Measurements from ENCODE around the gene CNOT6L. TPM values are rescaled to one million over a fixed set of nuclear protein-coding genes. Genes with fewer than 3 reads are reported as not detected.

Gene CNOT6L
- total and polyA plus RNA-seq, 2 of the 4 experiments (the other 2 are of a cell fraction): 3.5 to 21.1 TPM

DNA sequence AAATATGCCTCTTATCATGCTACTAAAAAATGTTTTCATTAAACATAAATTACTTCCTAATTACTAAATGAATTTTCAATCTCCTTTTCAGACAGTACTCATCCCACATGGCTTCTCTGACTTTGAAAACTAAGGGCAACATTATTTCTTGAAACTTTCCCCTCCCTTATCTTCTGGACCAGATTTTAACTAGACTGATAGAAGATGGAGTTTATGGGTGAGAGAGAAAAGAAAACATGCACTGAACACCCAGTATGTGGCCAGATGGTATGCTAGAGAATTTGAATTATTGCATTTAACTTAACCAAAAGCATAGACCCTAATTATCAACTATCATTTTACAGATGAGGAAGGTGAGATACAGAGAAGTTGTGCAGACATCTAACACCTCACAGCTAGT lies 16.8 kb downstream of the CNOT6L start:
- Histone ChIP-seq H3K27ac (ENCODE audit: insufficient read depth, low read length) (no peak overlapping the region), H4K91ac (ENCODE audit: insufficient read depth, low read depth, low read length) (no peak overlapping the region), H3K9ac (ENCODE audit: low read depth, low read length) (no peak overlapping the region), H3K4me1 (ENCODE audit: control insufficient read depth, insufficient read depth, low read length) (peaks cover 4% of the 10 kb centered on the region; the same call in 1 of the 2 replicates), H3K79me1 (ENCODE audit: low read depth in 1 of 2, low read length in 2 of 2) (peaks cover 21 to 44% of the 10 kb centered on the region in 2 experiments; a peak in 3 of 4 replicates), H2BK5ac (ENCODE audit: low read depth, low read length, poor library complexity, severe bottlenecking) (no peak overlapping the region), H3K18ac (ENCODE audit: low read depth, low read length) (no peak overlapping the region), H2BK15ac (ENCODE audit: low read depth, low read length) (no peak overlapping the region), H3K9me3 (ENCODE audit: control insufficient read depth, insufficient read depth, low read length) (no peaks in the 10 kb centered on the region), H4K8ac (ENCODE audit: low read depth in 2 of 2, low read length in 2 of 2) (no peak overlapping the region), H3K56ac (ENCODE audit: extremely low read depth, insufficient read depth, low read length) (no peak overlapping the region), H3K23ac (ENCODE audit: low read depth, low read length) (no peak overlapping the region), H3K4ac (ENCODE audit: low read depth, low read length) (no peak overlapping the region), H2AK5ac (ENCODE audit: low read depth, low read length) (no peak overlapping the region), H4K5ac (ENCODE audit: low read depth, low read length) (no peak overlapping the region), H3K4me2 (ENCODE audit: low read depth, low read length) (no peak overlapping the region), H3K27me3 (ENCODE audit: control insufficient read depth, insufficient read depth, low read length) (no peaks in the 10 kb centered on the region), H3K9me1 (ENCODE audit: insufficient read depth, low read length) (peaks cover 4% of the 10 kb centered on the region), H2AFZ (replicated peaks; ENCODE audit: low read length, poor library complexity) (no peak overlapping the region), H3K4me3 (ENCODE audit: insufficient read depth, low read depth, low read length) (no peak overlapping the region), H4K20me1 (ENCODE audit: insufficient read depth, low read length) (peaks cover 12% of the 10 kb centered on the region; the same call in 1 of the 2 replicates), H2BK20ac (ENCODE audit: low read depth, low read length) (no peak overlapping the region), H2BK120ac (ENCODE audit: low read depth, low read length) (no peak overlapping the region), H2AK9ac (replicated peaks; ENCODE audit: low read depth, low read length, poor library complexity) (no peak overlapping the region), H3K36me3 (ENCODE audit: control insufficient read depth, insufficient read depth, low read length) (no peaks in the 10 kb centered on the region), H3K14ac (replicated peaks; ENCODE audit: low read depth, low read length) (no peak overlapping the region)
- no peak for DNase-seq
- ChIA-PET POLR2A (ENCODE audit: unreplicated experiment) (no interaction called here), CTCF (no interaction called here)
- intact Hi-C loops (cut with micrococcal nuclease) (no loop called here), in situ Hi-C loops (cut with MboI; ENCODE audit: low sequenced_read_pairs) (no loop called here), dilution Hi-C loops (cut with HindIII; ENCODE audit: low sequenced_read_pairs, unreplicated experiment) (no loop called here)
- no TSS peak for BruUV-seq (replicated peaks)
- ATAC-seq (ENCODE audit: low read depth): no peak
- no peak for TF ChIP-seq MXI1 (IDR thresholded peaks at IDR 0.05; ENCODE audit: borderline replicate concordance, low read depth, low read length)
- no peak for TF ChIP-seq POLR2A (IDR thresholded peaks at IDR 0.05; ENCODE audit: low read depth, low read length)
- TF ChIP-seq MAZ (IDR thresholded peaks at IDR 0.05; ENCODE audit: borderline replicate concordance, low read depth, low read length): no peak
- TF ChIP-seq FOS (IDR thresholded peaks at IDR 0.05; ENCODE audit: low read depth, low read length): no peak
- TF ChIP-seq, protein P1, sequence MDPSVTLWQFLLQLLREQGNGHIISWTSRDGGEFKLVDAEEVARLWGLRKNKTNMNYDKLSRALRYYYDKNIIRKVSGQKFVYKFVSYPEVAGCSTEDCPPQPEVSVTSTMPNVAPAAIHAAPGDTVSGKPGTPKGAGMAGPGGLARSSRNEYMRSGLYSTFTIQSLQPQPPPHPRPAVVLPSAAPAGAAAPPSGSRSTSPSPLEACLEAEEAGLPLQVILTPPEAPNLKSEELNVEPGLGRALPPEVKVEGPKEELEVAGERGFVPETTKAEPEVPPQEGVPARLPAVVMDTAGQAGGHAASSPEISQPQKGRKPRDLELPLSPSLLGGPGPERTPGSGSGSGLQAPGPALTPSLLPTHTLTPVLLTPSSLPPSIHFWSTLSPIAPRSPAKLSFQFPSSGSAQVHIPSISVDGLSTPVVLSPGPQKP (IDR thresholded peaks at IDR 0.05; ENCODE audit: borderline replicate concordance, low read depth, low read length): no peak
- TF ChIP-seq CEBPB (IDR thresholded peaks at IDR 0.05; ENCODE audit: low read depth, low read length): no peak
- no peak for TF ChIP-seq CHD1 (IDR thresholded peaks at IDR 0.05; ENCODE audit: low read depth, low read length)
- TF ChIP-seq NFE2L2 (IDR thresholded peaks at IDR 0.05; ENCODE audit: low read depth, low read length): no peak
